Fibroblast of lung (primary cell): ENCODE results near the gene TXLNA. TPM values are rescaled to one million over a fixed set of nuclear protein-coding genes. Genes with fewer than 3 reads are reported as not detected.

Experiments
- DNase-seq, 2 donors: peaks; one replicate each; pipeline versions ENCODE4 v3.0.0 to v3.0.0-alpha.2; 2010; ENCODE audit warnings: low read depth in 2 of 2
- H2AFZ ChIP-seq: 2 replicates; pipeline ENCODE4 v1.5.1; 2012; ENCODE audit warnings: low read length, control low read depth, inconsistent platforms
- H3K27ac ChIP-seq: 2 replicates; pipeline ENCODE4 v1.5.1; 2011; ENCODE audit warnings: low read length, control low read depth; ENCODE audit not compliant: insufficient read depth
- H3K27me3 ChIP-seq: 2 replicates; pipeline ENCODE4 v1.5.1; 2011; ENCODE audit warnings: mild to moderate bottlenecking, low read length; ENCODE audit not compliant: control insufficient read depth, insufficient read depth
- H3K36me3 ChIP-seq: 2 replicates; pipeline ENCODE4 v1.5.1; 2011; ENCODE audit warnings: low read length; ENCODE audit not compliant: control insufficient read depth, insufficient read depth
- H3K4me1 ChIP-seq: 2 replicates; pipeline ENCODE4 v1.5.1; 2011; ENCODE audit warnings: low read length; ENCODE audit not compliant: control insufficient read depth, insufficient read depth; ENCODE audit errors: extremely low read depth
- H3K4me2 ChIP-seq: 2 replicates; pipeline ENCODE4 v1.5.1; 2011; ENCODE audit warnings: low read length, control low read depth; ENCODE audit not compliant: insufficient read depth; ENCODE audit errors: extremely low read depth
- H3K4me3 ChIP-seq, 4 experiments: fragments of 200-600 bp in 1 of 4; sonication (generic) in 1 of 4; replicated peaks in 1 of 4; 2 replicates each; pipeline ENCODE4 v1.5.1; 2011 to 2016; ENCODE audit warnings: low read length in 4 of 4, low read depth in 3 of 4, mild to moderate bottlenecking in 3 of 4, control low read depth in 2 of 4, inconsistent platforms in 1 of 4, mixed read lengths in 1 of 4; ENCODE audit not compliant: insufficient read depth in 1 of 4; ENCODE audit errors: control extremely low read depth in 1 of 4
- H3K79me2 ChIP-seq: 2 replicates; pipeline ENCODE4 v1.5.1; 2012; ENCODE audit warnings: mild to moderate bottlenecking, low read length, inconsistent platforms; ENCODE audit not compliant: control insufficient read depth, insufficient read depth
- H3K9ac ChIP-seq: 2 replicates; pipeline ENCODE4 v1.5.1; 2011; ENCODE audit warnings: mild to moderate bottlenecking, low read length, control low read depth; ENCODE audit not compliant: insufficient read depth
- H3K9me3 ChIP-seq: 2 replicates; pipeline ENCODE4 v1.5.1; 2012; ENCODE audit warnings: low read depth, low read length; ENCODE audit not compliant: control insufficient read depth, insufficient read depth
- H4K20me1 ChIP-seq: 2 replicates; pipeline ENCODE4 v1.5.1; 2011; ENCODE audit warnings: low read length; ENCODE audit not compliant: control insufficient read depth, insufficient read depth; ENCODE audit errors: extremely low read depth
- EZH2 ChIP-seq: IDR thresholded peaks from 2 replicates; pipeline ENCODE4 v1.5.1; 2012; ENCODE audit warnings: low read length, control low read depth, mild to moderate bottlenecking; ENCODE audit errors: missing control alignments
- polyA plus RNA-seq, 2 donors: library from polyadenylated mRNA; depleted of rRNA in 1 of 2; stranded (reverse) in 1 of 2; unstranded in 1 of 2; fragments of >200 nt; gene quantifications; 2 replicates each; pipeline ENCODE4 v1.2.1, GENCODE V29; 2011 to 2012; ENCODE audit warnings: missing spikeins in 1 of 2
- total RNA-seq: library from RNA; depleted of rRNA; stranded (reverse); fragments of >200 nt; gene quantifications from 2 replicates; pipeline ENCODE4 v1.2.1, GENCODE V29; 2014
- TF ChIP-seq, protein P1 (sequence below), 2 donors: IDR thresholded peaks in 1 of 2; conservative IDR thresholded peaks in 1 of 2; 1 replicate in 1 of 2; 2 replicates in 1 of 2; pipeline ENCODE4 v1.5.1; 2011 to 2012; ENCODE audit warnings: low read length in 2 of 2, control low read depth in 1 of 2, inconsistent platforms in 1 of 2, low read depth in 1 of 2, mild to moderate bottlenecking in 1 of 2

TXLNA gene
- total and polyA plus RNA-seq, 2 donors (not counting 1 experiment from before 2014, with no cell fraction given) = 56.5 to 118 TPM

DNA sequence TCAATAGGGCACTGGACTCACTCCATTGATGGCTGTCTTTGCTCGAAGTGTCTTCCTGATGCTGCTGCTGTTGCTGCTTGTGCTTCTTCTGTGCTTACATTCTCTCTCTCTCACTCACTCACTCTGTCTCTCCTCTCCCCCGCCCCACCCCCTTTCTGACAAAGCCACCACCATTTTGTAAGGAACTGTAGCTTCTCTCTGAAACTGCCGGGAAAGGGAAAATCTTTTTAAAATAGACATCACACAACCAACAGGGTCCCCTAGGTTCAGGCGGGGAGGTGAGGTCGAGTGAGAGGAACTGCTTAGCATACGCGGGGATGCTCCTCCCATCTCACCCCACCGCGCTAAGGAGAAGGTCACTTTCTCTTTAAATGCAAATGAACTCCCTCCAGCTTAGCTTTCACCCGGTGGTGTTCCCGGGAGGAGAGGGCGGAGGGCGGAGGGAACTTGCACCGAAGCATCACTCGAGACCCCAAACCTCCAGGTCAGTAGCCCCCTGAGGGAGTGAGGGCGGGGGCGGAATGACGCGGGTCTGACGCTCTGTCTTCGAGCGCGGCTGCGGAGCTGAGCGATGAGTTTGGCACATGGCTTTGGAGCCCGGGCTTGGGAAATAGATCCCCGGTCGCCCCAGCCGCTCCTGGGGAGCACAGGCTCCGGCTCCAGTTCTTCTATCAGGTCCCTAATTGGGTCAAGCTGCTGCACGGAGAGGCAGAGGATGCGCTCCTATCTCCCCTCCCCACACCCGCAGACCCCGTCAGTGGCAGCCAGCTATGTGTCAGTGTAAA, 20.9 kb downstream of the TXLNA start, which contains the start of gene CCDC28B:
CCDC28B (plus strand) TSS at position 370 of the 785 bp plus-strand sequence. CDS start 1,341 bp downstream, outside the sequence.
- DNase-seq = peak; percentile 71
- Histone ChIP-seq H3K79me2 (no peaks in the 10 kb centered on the region), H3K9me3 (no peaks in the 10 kb centered on the region), H4K20me1 (no peaks in the 10 kb centered on the region), H3K4me3 (peak within 1 kb of the TSS; percentile 66 to 88 (median 82)), H3K36me3 (peaks cover 13% of the 10 kb centered on the region), H2AFZ (peak within 1 kb of the TSS; percentile 79), H3K27ac (peak within 1 kb of the TSS; percentile 99), H3K4me2 (peak within 1 kb of the TSS; percentile 87), H3K4me1 (peaks cover 20% of the 10 kb centered on the region), H3K27me3 (no peaks in the 10 kb centered on the region), H3K9ac (peak within 1 kb of the TSS; percentile 88)
- TF ChIP-seq, protein P1, sequence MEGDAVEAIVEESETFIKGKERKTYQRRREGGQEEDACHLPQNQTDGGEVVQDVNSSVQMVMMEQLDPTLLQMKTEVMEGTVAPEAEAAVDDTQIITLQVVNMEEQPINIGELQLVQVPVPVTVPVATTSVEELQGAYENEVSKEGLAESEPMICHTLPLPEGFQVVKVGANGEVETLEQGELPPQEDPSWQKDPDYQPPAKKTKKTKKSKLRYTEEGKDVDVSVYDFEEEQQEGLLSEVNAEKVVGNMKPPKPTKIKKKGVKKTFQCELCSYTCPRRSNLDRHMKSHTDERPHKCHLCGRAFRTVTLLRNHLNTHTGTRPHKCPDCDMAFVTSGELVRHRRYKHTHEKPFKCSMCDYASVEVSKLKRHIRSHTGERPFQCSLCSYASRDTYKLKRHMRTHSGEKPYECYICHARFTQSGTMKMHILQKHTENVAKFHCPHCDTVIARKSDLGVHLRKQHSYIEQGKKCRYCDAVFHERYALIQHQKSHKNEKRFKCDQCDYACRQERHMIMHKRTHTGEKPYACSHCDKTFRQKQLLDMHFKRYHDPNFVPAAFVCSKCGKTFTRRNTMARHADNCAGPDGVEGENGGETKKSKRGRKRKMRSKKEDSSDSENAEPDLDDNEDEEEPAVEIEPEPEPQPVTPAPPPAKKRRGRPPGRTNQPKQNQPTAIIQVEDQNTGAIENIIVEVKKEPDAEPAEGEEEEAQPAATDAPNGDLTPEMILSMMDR (conservative IDR thresholded peaks at IDR 0.05 in 1 of 2, IDR thresholded peaks at IDR 0.05 in 1 of 2; ENCODE audit: low read depth in 1 of 2, low read length in 2 of 2) = no peak
- TF ChIP-seq EZH2 = no peak

DNA sequence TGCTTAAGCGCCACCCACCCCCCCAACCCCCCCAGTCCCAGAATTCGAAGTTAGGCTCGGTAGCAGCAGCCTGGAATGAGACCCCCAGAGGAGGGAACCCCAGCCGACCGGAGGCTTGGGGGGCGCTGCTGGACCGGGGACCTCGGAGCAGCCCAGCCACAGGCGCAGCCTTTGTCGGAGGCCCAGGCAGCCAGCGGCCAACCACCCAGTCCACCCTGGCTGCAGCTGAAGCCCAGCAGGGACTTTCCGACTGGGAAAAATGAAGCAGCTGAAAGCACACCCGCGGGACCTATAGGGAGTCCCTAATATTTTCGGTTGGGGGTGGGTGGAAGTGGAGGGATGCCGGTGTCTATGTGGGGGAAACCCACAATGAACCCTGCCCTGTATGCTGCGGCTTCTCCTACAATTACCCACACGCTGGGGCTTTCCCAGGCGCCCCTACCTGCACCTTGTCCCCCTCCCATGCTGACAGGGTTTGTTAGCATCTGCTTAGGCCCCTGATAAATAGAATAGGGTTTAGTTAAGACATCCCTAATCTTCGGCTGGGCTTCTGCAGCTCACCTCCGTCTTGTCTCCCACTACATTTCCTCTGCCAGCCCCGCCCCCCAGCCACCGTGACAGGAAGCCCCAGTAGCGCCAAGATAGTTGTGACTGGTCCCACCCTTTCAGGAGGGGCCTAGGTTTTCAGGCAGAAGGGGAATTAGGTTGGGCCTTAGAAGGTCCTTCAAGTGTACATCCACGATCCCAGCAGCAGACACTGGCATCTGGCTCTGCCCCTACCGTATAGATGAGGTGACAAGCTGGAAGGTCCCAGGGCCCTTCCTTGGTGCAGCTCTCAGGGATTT, 21.8 kb downstream of the TXLNA start:
- Histone ChIP-seq H3K4me3 (peak overlapping the region; percentile 66 to 88 (median 82)), H2AFZ (peak overlapping the region; percentile 22), H3K79me2 (no peaks in the 10 kb centered on the region), H3K36me3 (peaks cover 9% of the 10 kb centered on the region), H3K27me3 (no peaks in the 10 kb centered on the region), H3K27ac (peak overlapping the region; percentile 99), H3K4me2 (peak overlapping the region; percentile 87), H3K4me1 (peaks cover 20% of the 10 kb centered on the region), H3K9ac (peak overlapping the region; percentile 88), H4K20me1 (no peaks in the 10 kb centered on the region), H3K9me3 (no peaks in the 10 kb centered on the region)
- TF ChIP-seq, protein P1 (conservative IDR thresholded peaks at IDR 0.05 in 1 of 2, IDR thresholded peaks at IDR 0.05 in 1 of 2; ENCODE audit: low read depth in 1 of 2, low read length in 2 of 2) = no peak
- TF ChIP-seq EZH2 = no peak
- DNase-seq = peak; percentile 46 to 52

DNA sequence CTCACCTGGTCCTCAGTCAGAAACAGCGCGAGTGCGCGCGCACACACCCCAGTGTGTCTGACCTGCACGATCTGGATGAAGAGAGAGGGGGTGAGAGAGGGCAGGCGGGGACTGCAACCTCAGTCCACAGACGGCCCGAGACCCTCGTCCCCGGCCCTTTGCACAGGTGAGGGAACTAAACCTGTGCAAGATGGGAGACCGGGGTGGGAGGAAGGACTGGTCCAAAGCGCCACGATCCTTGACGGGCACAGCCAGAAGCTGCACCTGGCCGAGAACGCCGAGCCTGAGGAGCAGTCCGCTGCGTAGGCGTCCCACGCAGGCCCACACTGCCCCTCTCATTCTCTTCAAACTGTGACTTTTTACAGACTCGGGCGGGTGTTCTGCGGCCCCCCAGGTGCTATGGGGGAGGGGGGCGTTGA, 25.5 kb downstream of the TXLNA start:
- Histone ChIP-seq H3K27ac (peak overlapping the region; percentile 90), H3K4me1 (peaks cover 8% of the 10 kb centered on the region), H3K4me2 (peak overlapping the region; percentile 99), H4K20me1 (no peaks in the 10 kb centered on the region), H2AFZ (peak overlapping the region; percentile 56), H3K9ac (peak overlapping the region; percentile 91), H3K79me2 (no peaks in the 10 kb centered on the region), H3K9me3 (no peaks in the 10 kb centered on the region), H3K27me3 (no peaks in the 10 kb centered on the region), H3K4me3 (peak overlapping the region; percentile 76 to 87 (median 82)), H3K36me3 (no peaks in the 10 kb centered on the region)
- no peak for DNase-seq
- TF ChIP-seq, protein P1 (conservative IDR thresholded peaks at IDR 0.05 in 1 of 2, IDR thresholded peaks at IDR 0.05 in 1 of 2; ENCODE audit: low read depth in 1 of 2, low read length in 2 of 2) = no peak
- TF ChIP-seq EZH2 = no peak
